ENCODE results near the gene MAP10.

DNA sequence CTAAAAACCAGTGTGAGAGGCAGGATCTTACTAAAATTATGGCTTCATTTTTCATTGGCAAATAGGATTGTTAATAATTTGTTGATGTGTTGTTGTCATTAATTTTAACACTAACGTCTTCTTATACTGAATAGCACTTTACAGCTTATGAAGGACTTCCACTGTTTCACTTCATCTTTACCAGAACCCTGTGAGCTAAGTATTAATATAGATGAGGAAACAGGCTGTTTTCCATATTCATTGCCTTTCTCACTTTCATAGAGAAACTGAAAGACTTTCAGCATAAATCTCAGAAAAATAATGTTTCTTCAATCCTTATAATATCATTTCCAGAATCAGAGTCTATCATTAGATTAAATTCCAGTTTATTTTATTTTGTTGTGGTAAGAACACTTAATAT is 8.5 kb downstream of the MAP10 start:
- TF ChIP-seq GATA3 (IDR thresholded peaks at IDR 0.05; ENCODE audit: low read depth, low read length) (no peak), GATA2 (IDR thresholded peaks at IDR 0.05; ENCODE audit: low read depth, low read length) (no peak)

Measured in SH-SY5Y (cell line).